GM19397 (cell line): Measurements from ENCODE around the gene LEF1.

ENCODE experiments used
- ATAC-seq: cut with Tn5 transposase; IDR thresholded peaks from one replicate; pipeline ENCODE4 v1.9.1; 2021; ENCODE audit warnings: mild to moderate bottlenecking, moderate library complexity; ENCODE audit not compliant: unreplicated experiment

The LEF1 gene

GRCh38 chr4:108149588-108150380, 18.9 kb downstream of the LEF1 start:
- no peak for ATAC-seq

- ATAC-seq = no peak
Observed at GRCh38 chr4:108148316-108148715, 20.4 kb downstream of the LEF1 start.

GRCh38 chr4:108146819-108147218, 21.9 kb downstream of the LEF1 start:
- no peak for ATAC-seq

- no peak for ATAC-seq
Observed at GRCh38 chr4:108146336-108146735, 22.4 kb downstream of the LEF1 start.

DNA sequence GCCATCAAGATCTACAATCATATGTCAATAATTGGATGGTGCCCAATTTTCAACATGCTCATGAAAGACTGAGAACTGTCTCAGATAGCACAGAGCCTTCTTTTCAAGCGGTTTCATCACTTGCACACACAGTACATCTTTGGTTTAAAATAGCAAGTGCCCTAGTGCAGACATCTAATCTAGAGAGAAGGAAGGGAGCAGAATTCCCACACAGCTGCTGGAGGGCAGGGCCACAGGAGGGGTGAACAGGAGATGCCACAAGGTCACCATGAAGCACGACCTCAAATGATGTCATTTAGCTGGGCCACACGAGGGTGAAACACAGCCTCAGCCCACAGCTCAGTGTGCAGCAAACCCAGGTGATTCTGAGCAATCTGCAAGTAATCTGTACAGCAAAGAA, 24.3 kb downstream of the LEF1 start:
- no peak for ATAC-seq

DNA sequence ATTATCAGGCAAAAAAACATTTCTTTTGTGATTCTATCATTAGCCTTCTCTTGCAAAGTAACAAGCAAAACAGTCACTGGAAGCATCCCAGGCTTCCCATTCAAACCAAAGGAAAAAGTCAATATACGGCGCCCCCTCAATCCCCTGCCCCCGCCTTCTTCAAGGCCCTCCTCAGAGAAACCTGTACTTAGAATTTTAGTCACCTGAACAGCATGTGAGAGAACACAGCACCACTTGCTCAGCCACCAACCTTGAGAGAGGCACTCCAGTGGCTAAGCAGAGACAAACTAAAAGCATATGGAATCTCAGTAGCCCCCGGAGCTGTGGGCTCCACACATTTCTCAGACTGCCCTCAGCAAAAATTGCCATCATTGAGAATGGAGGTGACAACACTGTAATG, 25.2 kb downstream of the LEF1 start:
- ATAC-seq = no peak

DNA sequence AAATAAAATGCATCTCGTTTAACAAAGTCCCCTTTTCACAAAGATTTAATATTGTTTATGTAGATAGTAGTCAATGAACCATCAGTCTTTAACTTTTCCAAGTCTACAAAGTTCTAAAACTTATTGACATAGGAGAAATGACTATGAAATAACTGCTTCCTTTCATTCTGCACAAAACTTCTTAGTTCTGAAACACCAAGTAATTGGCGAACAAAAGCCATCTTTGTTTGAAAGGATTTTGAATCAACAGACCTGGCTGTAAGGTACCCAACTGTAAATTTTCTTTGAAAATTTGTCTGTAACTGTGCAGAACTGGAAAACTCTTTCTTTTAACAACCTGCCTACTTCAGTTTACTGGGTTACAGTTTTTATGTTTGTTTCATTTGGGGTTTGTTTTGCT, 25.9 kb downstream of the LEF1 start:
- no peak for ATAC-seq

DNA sequence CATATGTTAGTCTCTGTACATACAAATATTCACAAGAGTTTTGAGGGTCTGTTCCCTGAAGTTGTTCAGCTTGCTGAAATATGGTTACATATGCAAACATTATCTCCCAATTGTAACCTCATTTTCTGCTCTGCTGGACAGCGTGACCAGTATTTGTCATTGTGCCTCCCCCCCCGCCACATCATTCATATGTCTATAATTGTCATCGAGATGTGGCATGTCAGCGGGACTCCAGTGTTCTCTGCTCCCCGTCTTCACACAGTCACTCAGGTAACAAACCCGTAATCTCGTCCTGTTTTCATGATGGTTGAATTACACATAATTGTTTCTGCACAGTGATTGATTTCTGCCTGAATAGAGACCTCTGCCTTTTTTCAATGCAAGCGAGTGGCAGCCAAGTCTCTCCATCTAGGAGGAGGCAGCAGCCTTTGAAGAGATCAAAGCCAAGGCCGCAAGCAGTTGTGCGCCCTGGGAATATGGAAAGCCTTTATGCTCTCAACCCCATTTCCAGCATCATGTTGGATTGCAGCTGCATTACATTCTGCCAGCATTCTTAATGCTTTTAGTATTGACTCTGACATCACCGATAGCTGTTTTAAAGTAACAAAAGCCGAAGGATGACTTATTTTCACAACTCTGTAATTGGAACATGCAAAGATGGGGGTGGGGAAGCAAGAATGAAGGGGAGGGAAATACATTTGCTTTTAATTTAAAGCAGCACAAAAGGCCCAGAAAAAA, 27.4 kb downstream of the LEF1 start:
- ATAC-seq = peak; percentile 45

DNA sequence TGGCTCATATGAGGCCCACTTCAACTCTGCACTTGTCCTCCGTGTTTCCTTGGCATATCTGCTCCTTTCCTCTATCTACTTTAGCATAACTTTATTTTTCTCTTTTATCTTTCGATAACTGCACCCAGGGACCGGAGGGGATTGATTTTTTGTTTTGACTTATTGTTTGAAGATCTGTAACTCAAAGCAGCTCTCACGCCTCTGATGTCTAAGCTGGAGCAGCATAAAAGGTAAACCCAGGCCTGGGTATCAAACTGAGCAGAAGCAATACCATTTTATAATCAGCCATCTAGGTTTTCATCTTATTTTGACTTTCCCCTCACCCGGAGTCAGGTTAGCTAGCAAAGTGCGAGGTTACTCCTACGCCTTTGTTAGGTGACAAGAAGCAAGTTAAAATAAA, 28.4 kb downstream of the LEF1 start:
- no peak for ATAC-seq

DNA sequence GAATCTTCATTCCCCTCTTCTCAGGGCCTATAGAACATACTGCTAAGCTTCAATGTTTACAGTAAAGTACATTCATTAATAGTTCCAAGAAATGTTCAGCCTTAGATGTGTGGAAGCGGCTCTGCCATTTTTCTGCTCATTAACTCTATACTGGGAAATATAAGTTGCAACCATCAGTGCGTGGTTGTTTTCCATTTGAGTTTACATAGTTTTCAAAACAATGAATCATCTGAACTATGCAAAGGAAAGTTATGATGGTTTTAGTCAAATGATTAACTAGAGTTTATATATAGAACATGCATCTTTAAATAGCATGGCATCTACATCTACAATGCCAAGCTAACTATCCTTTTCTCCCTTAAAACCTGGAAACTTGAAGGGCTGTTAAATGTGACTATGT, 29.6 kb downstream of the LEF1 start:
- ATAC-seq = no peak

DNA sequence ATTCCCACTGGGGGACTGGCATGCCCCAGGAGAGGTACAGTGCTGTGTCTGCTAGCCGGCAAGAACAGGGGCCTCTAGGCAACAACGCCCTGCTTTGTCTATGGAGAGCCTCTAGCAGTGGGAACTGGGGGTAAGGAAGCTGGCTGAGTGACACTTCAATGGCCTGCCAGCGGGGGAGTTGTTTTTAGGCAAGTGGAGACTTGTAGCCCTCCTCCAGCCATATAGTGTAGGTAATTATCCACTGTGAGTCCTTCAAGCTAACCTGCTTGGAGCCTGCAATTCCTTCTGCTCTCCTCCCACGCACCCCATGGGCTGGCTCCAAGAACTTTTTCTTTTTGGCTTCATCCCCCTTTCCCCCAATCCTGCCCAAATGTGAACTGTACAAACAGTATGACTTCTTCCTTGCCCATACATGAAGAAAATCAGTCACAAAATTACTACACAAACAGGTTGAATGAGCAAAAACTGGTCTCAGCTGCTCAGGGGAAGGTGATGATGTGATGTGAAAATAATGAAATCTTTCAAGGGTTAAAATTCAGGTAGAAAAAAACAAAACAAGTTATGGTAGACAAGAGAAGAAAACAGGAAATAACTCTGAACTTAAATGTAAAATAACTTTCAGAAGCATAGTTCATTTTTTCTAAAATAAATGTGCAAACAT, 33.1 kb downstream of the LEF1 start:
- ATAC-seq = no peak

DNA sequence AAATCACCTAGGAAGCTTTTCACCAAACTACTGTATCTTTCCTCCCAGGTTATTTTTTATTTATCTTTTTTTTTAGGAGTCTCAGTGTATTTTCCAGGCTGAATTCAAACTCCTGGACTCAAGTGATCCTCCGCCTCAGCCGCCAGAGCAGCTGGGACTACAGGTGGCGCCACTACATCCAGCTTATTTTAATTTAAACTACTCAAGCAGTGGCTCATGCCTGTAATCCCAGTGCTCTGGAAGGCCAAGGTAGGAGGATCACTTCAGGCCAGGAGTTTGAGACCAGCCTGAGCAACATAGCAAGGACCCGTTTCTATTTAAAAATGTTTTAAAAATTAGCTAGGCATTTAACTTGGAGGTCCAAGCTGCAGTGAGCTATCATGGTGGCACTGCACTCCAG, 37.8 kb downstream of the LEF1 start:
- no peak for ATAC-seq

GRCh38 chr4:108129196-108129595, 39.5 kb downstream of the LEF1 start:
- ATAC-seq = no peak

DNA sequence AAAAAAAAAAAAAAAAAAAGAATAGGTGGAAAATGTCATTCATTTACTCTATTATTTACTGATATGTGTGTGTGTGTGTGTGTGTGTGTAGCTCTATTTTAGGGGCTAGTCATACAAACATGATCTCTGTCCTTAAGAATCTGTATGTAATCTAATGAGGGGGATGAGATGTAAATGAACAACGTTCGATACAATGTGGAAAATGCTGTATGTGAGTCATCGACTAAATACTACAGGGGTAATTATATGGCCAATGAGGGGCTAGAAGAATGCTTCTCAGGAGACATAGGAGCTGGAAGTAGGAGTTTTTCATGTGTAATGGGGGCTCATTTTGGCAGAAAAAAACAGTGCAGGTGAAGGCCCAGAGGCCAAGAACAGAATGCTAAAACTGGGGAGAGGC, 41.9 kb downstream of the LEF1 start:
- no peak for ATAC-seq

- ATAC-seq = no peak
Observed at GRCh38 chr4:108120789-108121188, 47.9 kb downstream of the LEF1 start.

DNA sequence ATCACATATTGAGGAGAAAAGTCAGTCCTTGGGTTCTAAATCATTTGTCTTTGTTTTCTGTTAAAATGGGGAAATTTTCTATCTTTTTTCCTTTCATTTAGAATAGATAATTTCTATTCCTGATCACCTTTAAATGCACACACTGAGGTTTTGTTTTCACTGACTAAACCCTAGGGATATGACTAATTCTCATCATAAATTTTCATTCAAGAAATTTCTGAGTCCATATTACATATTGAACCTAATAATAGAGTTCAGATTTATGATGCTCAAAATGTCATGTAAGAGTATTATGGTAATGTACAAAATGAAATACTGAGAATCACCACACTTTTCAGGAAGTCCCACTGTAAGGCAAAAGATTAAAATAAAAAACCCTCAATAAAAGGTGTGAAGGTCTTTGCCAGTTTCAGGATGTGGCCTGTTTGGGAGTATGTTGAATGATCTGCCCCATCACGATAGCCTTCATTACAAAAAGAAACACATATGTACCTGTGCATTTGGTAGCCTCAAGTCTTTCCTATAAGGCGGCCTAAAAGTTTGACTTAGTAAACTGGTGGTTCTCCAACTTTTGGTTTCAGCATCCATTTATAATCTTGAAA, 49.4 kb downstream of the LEF1 start:
- ATAC-seq = no peak

GRCh38 chr4:108118505-108118904, 50.2 kb downstream of the LEF1 start:
- peak; percentile 80 for ATAC-seq

GRCh38 chr4:108117418-108118182, 51.1 kb downstream of the LEF1 start:
- no peak for ATAC-seq

DNA sequence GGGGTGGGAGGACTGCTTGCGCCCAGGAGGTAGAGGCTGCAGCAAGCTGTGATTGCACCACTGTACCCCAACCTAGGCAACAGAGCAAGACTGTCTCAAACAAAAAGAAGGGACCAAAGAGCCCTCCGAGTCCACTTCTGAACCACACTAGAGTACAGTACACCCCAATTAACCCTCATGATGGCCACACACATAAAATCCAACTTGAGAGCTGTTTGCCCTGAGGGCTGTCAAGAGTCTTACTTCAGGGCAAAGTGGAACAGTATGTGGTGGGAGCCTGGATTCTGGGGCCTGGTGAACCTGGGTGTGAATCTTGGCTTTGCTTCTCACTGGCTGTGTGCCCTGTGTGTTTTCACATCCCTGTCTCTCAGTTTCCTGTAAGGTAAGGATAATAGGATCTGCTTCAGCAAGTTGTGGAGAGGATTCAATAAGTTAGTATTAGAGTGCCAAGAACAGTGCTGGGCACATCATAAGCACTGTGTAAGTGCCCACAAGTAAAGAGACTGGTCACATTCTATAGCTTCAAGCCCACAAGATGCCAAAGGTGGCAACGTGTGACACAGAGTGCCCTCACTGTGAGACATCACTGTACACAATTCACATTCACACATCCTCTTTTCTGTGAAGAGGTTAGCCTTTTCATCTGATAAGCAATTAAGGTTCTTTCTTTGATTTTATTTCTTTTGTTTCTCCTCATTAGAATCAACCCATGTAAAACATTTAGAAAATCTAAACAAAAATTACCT, 52.1 kb downstream of the LEF1 start:
- ATAC-seq = no peak

- no peak for ATAC-seq
Observed at GRCh38 chr4:108115168-108115526, 53.6 kb downstream of the LEF1 start.
